OCI-M2 (cell line): ENCODE data around the gene TEX47.
A peak's percentile ranks its signal among the peaks of the same experiment; 100 is the strongest.

ENCODE experiments used
- DNase-seq: peaks from one replicate; lab custom pipeline; 2025; ENCODE audit not compliant: unreplicated experiment; lab: John Stamatoyannopoulos, UW

TEX47 gene

DNA sequence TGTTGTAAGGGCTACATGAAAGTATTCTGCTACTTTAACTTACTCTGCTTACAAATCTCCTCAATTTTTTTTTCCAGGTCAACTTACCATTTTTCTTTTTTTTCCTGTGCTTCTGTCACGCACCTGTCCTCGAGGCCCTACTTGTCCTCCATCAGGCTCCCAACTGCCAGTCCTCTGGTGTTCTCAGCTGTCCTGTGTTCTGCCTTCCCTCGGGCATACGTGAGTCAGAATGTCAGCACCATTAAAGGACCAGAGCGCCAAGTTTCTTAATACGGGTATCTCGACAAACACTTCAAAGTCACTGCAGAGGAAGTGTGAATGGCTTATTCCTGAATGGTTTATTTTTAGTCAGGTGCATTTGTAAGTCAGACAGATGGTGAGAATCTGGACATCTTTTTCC, at the start of gene TEX47:
Gene TEX47 (minus strand): TSS at position 185 of the 400 bp plus-strand sequence. CDS start 795 bp downstream, outside the sequence.
- DNase-seq: no peak

DNA sequence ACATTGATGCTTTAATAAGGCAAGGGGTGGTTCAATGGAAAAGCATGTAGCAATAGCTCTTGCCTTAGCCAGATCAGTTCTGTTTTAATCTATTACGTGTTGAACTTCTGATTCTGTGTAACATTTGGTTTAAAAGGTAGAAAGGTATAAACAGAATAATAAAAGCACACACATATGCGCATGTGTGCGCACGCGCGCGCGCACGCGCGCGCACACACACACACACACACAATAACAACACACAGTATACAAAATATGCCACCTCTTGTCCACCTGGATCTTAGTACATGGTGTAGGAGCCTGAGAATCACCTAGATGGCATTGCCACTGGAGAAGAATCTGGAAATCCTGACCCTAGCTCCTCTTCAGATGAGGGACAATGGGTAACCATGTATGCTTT, 49.6 kb upstream of the TEX47 start:
- no peak for DNase-seq

DNA sequence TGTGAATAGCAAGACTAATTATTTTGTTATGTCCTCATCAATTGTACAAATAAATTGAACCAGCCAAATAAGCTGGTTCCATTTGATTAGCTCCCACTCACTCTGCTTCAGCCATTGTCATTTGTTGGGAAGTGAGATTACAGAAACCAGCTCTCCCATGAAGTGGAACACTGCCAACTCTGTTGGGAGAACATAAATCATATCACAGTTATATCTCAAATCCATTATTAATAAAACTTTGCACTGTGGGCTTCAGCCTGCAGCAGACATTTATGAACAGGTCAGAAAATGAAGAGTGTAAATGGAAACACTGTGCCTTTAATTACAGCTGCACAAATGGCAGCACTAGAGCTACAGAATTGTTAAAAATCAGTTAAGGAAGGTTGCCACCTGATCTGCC, 46.7 kb upstream of the TEX47 start:
- DNase-seq: no peak

DNA sequence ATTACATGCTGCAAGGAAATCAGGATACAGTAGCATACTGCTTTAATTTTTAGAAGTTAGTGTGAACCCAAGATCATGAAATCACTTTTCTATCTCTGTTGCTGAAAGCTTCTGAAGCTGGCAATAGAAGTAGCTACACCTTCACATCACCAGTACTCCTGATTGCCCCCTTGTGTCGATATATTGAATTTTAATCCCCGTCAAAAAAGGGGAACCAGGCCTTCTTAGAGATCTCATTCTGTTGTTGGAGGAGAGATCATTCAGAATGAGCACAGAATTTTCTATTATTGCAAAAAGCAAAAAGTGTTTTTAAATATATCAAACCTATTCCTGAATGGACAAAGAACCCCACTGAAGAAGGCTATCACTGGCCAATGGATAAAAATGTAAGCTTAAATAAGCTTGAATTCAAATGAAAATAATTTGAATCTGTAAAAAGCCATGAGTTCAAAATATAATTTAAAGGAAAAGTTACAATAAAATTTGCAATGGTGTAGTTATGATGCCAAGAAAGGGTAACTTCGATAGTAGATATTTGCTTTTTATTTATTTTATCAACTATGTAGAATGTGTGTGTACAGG, 39.7 kb upstream of the TEX47 start:
- peak; percentile 15 for DNase-seq

DNA sequence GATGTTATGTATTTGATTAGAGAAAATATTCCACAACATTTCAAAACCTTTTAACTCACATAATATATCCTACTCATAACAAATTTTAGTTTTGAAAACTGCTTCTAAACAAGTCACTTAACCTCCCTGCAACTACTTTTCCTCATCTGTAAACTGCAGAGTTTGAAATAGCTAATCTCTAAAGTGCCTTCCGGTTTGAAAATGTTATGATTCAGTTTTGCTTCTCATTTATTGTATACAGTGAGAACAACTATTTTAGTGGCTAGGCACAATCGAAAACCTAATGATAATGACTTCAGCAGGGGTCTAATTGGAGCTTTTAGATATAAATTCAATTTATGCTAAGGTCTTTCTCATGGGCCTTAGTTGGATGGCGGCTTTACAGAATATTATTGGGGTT, 30.7 kb upstream of the TEX47 start:
- no peak for DNase-seq

DNA sequence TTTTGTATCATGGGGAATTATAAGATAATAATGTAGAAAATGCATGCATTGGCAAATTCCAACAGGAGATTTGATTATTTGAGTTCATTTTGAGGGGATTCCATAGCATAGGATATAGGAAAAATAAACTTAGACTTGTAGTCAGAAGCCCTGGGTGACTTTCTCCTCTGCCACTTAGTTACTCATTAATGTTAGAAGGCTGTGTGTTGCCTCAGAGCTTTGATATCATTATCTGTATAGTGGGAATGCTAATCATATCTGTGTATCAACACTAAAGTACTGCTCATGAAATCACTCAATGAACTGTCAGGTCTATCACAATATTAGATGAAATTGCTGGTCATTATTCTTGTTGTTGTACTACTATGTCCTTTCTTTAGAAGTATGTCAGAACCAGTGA, 23.0 kb upstream of the TEX47 start:
- DNase-seq: no peak

DNA sequence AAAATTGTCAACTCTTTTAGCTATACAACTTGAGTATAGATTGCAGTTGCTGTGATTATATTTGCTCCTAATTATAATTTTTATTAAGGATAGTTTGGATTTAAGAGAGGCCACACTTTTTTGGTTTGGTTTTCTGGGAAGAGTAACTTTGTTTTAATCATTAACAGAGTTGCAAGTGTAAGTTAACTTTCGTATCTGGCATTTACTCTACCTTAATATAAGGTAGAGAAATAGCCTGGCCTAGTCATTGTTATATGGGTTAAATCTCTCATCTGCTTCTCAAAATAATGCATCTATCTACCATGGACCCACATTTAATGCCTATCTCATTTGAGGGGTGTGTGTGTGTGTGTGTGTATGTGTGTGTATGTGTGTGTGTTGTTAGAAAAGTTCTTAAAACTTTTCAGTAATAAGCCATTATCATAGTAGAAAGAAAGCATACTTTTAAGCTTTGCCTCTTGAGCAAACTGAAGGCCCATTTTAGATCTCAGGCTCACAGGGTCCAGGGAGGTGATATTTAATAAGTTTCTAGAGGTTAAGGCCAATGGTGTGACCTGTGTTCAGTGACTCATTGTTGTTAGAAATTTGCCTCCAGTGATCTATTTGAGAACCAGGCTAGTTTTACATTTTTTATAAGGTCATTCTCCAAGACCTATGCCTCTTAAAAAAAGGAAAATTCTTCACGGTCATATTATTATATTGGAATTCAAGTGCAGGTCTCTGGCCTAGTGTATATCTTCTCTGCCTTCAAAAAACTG, 10.9 kb upstream of the TEX47 start:
- no peak for DNase-seq

DNA sequence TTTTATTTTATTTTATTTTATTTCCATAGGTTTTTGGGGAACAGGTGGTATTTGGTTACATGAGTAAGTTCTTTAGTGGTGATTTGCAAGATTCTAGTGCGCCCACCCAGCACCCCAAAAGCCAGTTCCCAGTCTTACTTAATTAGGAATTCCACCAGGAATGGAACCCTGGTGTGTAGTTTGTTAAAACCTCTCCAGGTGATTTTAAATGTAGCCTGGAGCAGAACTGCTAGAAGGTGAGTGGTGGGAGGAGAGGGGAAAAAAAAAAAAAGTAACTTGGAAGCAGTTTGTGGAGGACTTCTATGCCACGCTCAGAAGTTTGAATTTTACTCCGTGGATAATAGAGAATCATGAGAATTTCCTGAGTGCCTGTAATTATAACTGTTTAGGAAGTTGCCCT, 5.5 kb upstream of the TEX47 start:
- no peak for DNase-seq

DNA sequence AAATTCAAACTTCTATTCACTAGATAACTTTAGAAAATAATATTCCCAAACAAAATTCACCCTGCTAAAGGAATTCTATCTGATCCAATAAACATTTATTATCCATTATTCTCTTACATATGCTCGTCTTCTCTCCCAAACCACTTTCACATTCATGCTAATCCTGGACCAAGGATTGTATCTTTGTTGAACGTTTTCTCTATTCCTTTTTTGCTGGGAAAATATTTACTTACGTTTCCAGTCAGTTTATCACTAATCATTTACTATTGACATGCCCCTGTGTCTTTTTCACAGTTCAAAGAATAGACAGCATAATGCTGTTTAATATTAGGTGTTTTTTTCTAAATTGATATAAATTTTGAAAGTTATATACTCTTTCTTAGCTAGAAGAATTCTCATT, 3.2 kb downstream of the TEX47 start:
- no peak for DNase-seq

DNA sequence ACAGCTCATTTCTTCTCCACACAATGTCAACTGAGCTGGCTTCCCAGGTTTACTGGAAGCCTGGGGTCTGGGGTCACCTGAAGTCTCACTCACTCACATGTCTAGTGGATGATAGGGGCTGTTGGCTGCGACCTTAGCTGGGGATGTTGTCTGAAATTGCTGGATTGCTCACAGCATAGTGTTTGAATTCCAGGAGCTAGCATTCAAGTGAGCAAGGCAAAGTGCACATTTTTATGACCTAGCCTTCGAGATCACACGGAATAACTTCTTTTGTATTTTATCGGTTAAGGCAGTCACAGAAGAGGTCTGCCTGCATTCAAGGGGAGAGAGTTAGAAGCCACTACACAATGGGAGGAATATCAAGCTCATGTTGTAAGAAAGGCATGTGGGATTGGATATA, 3.6 kb downstream of the TEX47 start:
- no peak for DNase-seq

DNA sequence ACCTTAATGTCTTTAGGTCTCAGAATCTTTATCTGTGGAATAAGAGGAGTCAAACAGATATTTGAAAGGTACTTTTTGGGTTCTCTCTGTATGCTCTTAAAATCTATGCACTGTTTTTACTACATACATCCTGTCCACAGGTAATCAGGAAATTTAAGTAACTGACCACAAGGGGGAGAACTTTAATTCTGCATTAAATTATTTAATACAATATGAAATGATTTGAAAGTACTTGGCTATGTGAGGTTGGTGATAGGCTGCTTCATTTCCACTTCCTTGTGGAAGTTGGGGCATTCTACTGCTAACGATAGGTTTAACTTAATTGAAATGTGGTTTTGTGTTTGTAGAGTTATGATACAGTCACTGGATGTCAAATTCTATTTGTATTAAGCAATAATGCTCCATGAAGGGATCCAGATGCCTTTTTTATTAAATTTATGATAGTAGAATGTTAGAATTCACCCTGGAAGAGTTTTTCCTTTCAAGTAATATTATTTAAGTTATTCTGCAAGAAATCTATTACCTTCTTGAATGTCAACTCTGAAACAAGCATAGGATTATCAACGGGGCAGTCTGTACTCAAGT, 6.0 kb downstream of the TEX47 start:
- DNase-seq: no peak

DNA sequence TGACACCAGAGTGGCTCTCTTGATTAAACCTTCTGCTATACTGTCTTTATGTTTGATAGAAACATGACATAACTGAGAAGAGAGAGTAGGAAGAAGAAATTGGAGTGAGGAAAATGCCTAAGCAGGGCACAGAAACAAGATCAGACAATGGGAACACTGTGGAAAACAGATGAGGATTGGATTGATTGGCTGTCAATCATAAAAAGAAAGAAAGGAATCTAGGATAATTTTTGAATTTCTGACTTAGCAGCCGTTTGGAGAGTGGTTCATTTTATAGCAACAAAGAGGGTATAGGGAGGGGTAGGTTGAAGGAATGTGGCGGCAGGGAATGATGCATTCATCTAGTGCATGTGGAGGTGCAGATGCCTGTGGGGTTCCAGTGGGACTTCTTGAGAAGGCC, 7.8 kb downstream of the TEX47 start:
- no peak for DNase-seq

DNA sequence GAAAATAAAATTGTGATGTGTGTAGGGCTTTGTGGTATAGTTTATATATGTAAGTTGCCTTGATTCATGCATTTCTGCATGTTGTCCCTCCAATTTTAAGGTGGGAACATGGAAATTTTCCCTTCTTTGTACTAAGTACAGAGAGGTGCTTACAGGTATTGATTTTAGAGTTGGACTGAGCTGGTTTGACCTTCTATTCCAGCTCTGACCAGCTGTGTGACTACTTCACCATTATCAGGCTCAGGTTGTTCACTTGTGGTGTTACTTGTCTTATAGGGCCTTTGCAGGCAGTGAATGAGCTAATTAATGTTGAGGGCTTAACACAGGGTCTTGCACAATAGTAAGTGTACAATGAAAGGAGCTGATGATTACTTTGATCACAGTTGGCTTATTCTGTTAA, 19.7 kb downstream of the TEX47 start:
- no peak for DNase-seq

DNA sequence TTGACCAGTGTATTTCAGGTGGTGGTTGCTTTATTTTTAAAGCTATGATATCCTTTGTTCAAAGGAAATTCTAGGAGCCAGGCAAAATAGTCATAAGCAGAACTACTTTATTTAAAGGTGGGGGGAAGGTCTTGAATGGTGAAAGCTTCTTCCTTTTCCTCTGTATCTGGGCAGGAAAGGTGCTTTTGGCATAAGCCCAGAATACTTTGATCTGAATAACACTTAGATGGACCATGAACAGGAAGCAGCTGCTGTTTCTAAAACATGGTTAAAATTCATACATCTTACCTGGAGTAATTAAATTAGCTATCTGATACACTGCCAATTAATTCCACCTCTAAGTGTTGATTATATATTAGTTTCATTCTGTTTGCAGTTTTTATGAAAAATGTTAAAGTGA, 22.8 kb downstream of the TEX47 start:
- DNase-seq: no peak

DNA sequence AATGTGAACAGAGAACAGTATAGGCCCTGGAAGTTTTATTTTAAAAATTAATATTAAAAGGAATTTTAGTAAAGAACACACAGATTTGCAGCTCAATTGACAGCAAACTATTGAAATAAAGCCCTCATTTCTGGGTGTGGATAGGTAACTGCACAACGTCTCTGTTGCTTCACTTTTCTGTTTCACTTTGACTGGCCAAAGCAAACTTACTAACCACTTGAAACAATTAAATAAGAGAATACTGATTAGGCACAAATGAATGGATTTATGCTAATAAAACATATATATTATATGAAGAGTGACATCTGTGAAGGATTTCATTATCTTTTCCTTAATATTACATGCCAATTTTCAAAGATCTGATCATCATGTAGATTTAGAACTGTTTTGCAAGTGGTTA, 24.1 kb downstream of the TEX47 start:
- DNase-seq: no peak

DNA sequence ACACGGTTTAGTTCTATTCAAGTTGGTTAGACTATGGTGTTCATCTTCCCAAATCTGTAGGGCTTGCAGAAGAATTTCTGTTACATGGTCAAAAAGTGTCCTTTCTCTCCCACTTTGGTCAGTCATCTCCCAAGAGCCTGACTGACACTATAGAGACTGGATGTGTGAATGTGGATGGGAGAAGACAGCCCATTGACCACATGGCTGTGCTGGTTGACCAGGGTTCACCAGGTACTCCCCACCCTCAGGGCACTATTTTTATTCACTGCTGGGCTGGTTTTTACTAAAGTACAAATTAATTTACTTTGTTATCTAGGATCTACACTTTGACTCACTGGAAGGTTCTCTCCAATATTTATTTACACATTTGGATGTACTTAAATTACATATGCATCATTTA, 33.8 kb downstream of the TEX47 start:
- no peak for DNase-seq

DNA sequence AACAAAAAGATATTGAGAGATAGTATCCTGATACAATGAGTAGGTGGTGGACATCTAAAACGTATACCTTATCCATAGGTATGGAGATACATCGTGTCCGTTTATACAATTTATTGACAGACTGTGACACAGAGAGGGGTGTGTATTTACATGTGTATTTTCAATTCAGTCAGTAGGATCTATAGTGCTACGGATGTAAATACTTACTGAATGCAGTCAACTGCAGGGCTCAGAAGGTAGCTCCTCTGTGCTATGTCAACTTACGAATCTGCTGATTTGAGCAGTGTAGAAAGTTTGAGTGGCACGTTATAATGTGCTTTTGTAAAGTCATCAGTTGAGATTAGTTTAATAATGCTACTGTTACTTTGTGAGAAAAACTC, 35.4 kb downstream of the TEX47 start:
- DNase-seq: no peak

DNA sequence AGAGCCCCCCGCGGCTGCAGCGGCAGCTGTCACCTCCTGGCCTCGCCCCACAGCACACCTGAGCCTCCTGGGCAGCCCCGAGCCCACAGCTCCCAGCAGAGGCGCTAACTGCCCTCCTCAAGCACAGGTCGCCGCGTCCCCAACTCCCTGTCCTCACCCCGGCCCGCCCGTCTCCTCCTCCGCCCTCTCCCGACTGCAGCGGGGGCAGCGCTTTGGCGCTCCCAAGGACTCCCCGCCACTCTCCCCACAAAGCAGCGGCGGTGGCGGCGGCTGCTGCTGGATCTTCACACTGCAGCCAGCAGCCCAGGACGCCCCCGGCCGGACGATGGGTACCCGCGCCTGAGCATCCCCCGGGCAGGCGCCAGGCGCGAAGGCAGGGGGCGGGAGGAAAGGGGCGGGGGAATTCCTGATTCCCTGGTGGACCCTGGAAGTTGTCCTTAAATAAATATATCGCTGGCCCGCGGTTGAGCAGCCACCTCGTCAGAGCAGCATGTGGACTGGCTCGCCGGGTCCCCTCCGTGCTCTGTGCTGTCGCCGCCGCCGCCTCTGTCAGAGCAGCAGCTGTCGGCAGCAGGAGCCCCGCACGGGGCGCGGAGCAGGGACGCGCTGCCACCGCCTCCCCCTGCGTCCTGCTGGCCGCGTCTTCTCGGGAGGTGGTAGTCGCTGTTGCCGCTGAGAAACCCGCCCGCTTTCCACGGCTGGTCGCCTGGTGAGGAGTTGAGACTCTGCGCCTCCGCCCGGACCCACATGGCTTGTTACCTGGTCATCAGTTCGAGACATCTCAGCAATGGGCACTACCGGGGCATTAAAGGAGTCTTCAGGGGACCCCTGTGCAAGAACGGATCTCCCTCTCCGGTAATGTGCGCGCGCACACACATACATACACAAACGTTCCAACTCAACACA, 36.1 kb downstream of the TEX47 start, which contains the start of gene ZNF804B:
Gene ZNF804B (plus strand): TSS at position 471 of the 906 bp plus-strand sequence. CDS start 277 bp downstream, at position 748.
- DNase-seq: no peak

DNA sequence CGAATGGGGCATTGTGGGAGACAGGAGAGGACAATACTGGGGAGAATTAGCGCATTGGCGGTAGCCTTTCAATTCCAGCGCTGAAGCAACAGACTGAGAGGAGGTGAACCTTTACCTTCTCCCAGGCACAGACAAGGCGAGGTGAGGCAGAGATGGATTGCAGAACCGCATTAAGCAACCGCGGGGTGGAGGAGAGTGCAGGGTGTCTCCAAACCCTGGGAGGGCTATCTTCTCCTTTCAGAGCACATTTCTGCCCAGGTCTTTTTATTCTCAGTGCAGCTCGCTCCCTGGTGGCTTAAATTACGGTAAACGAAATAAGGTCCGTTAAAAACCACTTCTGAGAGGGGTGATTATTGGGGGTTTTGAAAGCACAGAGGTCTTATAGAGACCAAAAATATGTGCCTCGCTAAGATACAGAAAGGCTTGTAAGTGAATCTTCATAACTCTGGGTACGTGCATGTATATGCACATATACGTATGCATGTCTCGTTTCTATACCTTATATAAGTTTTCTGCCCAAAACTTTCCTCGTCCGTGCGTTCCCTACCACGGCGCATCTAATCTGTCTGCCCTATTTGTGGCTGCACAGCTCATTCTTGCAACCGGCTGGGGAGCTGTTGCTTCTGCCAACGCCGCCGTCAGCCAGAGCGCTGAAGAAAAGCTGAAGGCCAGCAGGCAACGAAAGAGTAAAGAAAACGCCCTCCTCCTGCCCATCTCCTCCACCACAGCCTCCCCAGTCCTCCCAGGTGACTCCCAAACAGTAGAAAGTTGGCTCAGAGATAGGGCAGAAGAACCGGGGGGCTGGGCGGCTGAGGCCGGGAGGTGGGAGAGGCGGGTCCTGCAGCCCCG, 36.9 kb downstream of the TEX47 start:
- no peak for DNase-seq

DNA sequence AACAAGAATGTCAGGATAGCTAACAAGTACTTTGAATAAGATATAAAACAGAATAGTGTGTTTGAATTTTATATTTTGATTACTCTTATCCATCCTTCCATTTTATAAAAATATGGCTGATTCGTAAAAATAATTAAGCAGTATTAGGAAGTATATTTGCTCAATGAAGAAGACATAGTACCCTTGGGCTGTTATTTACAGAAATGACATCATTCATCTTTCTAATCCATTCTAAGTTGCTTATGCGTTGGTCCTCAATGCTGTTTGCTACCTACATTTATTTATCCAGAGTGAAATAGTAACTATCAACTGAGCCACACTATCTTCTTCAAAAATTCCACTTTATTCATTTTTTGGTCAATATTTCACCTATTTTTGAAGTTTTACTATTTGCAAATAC, 38.2 kb downstream of the TEX47 start:
- no peak for DNase-seq

DNA sequence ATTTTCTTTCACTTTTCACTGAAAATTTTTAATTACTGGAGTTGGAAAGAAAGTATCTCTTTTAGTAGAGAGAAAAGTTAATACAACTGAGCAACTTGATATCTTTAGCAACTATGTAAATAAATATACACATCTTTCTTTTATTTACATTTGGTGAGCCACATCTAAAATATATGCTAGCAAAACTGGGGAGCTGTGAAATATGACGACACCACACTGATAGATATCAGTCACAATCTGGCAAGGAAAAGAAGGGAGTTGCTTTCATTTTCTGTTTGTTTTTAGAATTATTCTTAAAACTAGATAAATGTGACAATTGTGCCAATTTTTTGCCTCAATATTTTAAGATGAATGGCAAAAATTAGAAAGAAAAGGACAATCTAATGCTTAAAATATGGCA, 38.7 kb downstream of the TEX47 start:
- no peak for DNase-seq
